GM12801 (cell line): ENCODE data around the gene TMPRSS2.

Experiments
- TF ChIP-seq, protein P1 (sequence below): IDR thresholded peaks from one replicate; pipeline ENCODE4 v1.5.1; 2011; ENCODE audit warnings: control low read depth; ENCODE audit not compliant: insufficient read length; ENCODE audit errors: extremely low read depth

The TMPRSS2 gene

DNA sequence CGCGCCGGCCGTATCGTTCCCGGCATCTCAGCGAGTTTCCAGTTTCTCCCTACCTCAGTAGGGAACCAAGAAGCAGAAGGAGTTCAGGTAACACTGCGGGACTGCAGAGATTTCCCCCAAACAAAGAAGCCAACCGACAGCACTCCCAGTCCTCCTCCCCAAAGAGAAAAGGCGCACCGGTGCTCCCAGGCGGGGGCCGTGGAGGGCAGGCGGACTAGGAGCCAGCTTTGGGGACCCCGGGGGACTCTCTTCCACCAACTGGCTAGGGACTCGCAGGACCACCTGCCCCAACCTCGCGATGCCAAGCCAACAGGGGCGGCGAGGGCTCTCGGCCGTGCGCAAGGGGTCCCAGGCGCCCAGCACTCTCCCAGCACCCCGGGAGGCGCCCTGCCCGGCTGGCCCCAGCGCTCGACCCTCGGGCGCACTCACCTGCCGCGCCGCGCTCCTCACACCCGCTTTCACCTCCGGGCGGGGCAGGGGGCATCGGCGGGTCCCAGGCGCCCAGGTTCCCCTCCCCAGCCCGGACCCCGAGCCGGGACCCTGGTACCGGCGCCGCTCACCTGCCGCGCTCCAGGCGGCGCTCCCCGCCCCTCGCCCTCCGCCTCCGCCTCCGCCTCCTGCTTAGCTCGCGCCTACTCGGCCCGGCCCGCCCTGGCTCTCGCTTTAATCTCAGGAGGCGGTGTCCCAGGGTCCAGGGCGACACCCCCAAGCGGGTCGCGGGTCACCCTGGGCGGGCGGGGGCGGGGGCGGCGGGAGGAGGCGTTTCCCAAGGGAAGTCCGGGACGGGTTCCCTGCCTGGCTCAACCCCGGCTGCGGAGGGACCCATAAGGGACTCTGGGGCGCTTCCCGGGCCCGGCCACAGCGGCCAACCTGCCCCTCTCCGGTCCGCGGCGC lies at the start of gene TMPRSS2:
Gene TMPRSS2 (minus strand): TSS at position 638 of the 894 bp plus-strand sequence. CDS start 10,025 bp downstream, outside the sequence.
- TF ChIP-seq, protein P1, sequence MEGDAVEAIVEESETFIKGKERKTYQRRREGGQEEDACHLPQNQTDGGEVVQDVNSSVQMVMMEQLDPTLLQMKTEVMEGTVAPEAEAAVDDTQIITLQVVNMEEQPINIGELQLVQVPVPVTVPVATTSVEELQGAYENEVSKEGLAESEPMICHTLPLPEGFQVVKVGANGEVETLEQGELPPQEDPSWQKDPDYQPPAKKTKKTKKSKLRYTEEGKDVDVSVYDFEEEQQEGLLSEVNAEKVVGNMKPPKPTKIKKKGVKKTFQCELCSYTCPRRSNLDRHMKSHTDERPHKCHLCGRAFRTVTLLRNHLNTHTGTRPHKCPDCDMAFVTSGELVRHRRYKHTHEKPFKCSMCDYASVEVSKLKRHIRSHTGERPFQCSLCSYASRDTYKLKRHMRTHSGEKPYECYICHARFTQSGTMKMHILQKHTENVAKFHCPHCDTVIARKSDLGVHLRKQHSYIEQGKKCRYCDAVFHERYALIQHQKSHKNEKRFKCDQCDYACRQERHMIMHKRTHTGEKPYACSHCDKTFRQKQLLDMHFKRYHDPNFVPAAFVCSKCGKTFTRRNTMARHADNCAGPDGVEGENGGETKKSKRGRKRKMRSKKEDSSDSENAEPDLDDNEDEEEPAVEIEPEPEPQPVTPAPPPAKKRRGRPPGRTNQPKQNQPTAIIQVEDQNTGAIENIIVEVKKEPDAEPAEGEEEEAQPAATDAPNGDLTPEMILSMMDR: no peak

DNA sequence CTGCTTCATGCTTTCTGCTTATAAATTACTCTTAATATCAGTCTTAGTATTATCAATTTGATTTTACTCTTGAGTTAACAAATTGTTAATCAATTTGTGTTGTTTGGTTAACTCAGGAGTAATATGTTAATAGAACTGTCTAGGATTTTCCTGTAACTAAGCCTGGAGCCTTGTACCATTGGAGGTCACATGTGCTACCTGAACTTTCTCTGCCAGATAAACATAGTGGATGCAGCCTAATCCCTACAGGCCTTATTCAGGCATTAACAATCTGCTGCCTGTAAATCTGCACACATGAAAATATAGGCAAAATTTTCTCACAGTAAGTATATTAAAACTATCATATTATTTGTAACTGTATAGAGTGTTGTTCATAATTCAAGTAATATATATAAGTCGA lies 47.1 kb upstream of the TMPRSS2 start:
- TF ChIP-seq, protein P1: no peak

DNA sequence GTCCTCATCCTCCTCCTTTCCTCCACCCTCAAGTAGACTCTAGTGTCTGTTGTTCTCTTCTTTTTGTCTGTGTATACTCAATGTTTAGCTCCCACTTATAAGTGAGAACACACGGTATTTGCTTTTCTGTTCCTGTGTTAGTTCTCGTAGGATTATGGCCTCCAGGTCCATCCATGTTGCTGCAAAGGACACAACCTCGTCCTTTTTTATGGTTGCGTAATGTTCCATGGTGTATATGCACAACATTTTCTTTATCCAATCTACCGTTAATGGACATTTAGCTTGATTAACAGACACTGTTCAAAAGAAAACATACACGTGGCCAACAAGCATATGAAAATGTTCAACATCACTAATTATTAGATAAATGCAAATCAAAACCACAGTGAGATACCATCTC lies 44.3 kb upstream of the TMPRSS2 start:
- TF ChIP-seq, protein P1: no peak

DNA sequence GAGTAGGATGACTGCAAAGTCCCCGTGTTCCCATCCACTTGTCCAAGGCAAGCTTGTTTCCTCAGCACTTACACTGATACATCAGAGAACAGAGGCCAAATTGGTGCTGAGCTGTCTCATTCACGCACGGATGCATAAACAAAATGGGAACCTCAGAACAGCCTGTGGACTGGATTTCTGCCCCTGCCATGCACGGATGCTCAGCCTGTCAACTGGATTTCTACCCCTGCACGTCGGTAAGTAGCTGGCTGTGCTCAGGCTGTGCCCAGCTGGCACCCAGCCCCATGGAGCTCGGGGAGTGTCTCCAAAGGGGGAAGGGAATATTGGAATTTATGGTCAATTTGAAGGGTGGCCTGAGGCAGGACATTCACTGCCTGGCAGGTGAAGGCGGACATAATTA lies 40.8 kb upstream of the TMPRSS2 start:
- TF ChIP-seq, protein P1: no peak

DNA sequence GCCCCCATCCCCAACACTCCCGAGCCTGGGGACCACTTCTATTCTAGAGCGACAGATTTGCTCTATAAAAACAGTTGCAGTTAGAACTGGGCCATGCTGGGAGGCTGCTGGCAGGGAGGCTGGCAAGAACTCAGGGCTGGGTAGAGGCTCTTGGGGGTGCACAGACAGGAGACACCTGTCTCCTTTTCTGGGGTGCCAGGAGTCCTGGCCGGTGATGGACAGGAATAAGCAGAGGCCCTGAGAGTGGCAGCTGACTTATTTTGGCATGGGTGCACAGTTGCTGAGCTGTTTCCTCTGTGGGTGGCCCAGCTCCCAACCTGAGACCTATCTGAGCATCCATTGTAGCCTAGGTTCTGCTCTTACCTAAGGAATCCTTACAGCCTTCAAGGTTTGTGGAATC lies 39.2 kb upstream of the TMPRSS2 start:
- TF ChIP-seq, protein P1: no peak

DNA sequence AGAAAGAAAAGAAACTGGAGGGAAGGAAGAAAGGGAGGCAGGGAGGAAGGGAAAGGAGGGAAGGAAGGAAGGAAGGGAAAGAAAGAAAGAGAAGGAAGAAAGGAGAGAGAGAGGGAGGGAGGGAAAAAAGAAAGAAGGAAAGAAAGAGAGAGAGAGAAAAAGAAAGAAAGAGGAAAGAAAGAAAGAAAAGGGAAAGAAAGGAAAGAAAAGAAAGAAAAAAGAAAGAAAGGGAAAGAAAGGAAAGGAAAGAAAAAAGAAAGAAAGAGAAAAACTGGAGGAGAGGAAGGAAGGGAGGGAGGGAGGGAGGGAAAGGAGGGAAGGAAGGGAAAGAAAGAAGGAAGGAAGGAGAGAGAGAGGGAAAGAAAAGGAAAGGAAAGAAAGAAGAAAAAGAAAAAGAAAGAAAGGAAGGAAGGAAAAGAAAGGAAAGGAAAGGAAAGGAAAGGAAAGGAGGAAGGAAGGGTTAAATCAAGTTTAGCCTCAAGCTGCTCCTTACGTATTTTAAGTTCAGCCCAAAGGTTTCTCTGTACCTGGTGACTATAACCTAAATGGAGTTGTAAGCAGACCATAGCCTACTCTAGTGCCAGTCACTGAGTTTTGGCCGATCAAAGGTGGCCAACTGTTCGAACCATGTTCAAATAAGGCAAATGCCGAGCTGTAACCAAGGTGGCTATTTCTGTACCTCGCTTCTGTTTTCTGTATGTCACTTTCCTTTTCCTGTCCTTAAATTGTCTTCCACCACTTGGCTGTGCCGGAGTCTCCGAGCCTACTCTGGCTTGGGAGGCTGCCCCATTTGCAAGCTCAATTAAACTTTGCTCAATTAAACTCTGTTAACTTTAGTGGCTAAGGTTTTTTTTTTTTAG lies 37.8 kb upstream of the TMPRSS2 start:
- TF ChIP-seq, protein P1: no peak

DNA sequence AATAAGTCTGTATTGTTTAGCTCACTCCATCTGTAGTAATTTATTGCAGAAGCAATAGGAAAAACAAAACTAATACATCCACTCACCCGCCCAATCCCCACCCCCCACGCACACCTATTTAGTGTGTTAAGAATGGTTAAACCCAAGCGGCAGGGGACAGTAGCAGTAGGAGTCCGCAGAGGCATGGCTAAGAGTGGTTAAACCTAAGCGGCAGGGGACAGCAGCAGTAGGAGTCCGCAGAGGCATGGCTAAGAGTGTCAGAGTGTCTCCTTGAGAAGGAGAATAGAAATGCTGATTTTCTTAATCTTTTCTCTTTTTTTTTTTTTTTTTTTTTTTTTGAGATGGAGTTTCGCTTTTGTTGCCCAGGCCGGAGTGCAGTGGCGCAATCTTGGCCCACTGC lies 34.8 kb upstream of the TMPRSS2 start:
- TF ChIP-seq, protein P1: no peak
